Measurements from ENCODE around the gene CMC2.

The CMC2 gene

DNA sequence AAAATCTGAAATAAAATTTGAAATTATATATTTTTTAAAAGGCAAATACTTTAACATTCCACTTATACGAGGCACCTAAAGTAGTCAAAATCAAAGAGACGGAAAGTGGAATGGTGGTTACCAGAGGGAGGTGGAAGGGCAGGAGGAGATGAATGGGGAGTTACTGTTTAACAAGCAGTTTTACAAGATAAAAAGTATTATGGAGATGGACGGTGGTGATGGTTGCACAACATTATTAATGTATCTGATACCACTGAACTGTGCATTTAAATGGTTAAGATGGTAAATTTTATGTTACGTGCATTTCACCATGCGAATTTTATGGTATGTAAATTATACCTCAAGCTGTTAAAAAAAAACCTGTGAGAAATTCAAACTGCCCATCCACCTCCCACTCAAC, 5.4 kb downstream of the CMC2 start:
- DNase-seq, result no peak

DNA sequence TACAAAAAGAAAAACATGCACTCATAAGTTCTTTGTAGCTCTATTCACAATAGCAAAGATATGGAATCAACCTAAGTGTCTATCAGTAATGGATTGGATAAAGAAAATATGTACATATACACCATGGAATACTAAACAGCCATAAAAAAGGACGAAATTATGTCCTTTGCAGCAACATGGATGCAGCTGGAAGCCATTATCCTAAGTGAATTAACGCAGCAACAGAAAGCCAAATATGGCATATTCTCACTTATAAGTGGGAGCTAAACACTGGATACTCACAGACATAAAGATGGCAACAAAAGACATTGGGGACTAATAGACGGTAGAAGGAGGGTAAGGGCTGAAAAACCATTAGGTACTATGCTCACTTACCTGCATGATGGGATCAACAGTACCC, 5.8 kb downstream of the CMC2 start:
- DNase-seq, result no peak

GRCh38 chr16:80997964-80998620, 8.6 kb downstream of the CMC2 start:
- no peak for DNase-seq

- peak; percentile 44 for DNase-seq
Observed at GRCh38 chr16:80997139-80997798, 9.4 kb downstream of the CMC2 start.

- no peak for DNase-seq
Observed at GRCh38 chr16:80996688-80997138, 10.0 kb downstream of the CMC2 start.

- DNase-seq, result no peak
Observed at GRCh38 chr16:80994451-80994850, 12.2 kb downstream of the CMC2 start.

DNA sequence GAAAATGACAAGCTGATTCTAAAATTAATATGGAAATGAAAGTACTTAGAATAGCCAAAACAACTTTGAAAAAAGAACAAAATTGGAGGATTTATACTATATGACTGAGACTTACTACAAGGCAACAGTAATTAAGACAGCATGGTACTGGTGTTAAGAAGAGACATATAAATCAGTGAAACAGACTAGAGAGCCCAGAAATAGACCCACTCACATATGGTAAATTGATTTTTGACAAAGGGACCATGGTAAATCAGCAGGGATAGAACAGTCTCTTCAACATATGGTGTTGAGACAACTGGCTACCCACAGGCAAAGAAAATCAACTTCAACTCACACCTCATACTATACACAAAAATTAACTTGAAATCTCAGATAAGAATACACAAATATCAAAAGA, 12.9 kb downstream of the CMC2 start:
- DNase-seq, result no peak

DNA sequence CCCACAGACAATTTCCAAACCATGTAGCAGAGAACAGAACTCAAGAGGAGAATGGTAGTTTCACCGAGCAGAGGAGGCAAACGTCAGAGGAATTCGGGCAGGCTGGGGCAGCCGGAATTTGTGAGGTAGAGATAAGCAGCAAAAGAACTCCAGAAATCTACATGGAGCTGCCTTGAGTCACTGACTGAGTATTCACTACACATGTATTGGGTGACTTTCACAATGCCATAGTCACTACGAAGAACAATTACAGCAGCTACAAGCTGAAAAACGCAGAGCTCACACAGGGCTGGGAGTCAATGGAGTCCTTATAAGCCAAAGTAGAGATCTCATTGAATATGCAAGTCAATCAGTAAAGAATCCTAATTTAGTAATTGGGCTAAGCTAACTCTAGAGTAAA, 13.4 kb downstream of the CMC2 start:
- DNase-seq, result no peak

DNA sequence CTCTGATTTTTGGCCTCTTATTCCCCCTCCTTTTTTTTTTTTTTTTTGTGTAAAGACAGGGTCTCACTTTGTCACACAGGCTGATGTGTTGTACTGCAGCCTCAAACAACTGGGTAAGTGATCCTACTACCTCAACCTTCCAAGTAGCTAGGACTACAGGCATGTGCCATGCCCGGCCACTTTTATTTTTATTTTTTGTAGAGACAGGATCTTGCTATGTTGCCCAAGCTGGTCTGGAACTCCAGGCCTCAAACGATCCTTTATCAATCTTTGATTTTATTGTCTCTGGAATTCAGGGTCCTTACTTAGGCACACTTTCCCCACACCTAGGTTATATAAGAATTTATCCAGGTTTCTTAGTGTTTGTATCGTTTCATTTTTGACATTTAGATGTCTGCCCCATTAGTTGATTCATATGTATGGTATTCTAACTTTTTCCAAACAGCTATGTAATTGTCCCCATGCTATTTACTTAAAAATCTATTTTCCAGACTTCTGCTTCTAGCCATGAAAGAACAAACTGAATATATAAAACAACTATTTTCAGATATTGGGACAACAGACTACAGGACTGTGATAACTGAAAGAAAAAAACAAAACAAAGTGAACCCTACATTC, 13.9 kb downstream of the CMC2 start:
- DNase-seq, result no peak

DNA sequence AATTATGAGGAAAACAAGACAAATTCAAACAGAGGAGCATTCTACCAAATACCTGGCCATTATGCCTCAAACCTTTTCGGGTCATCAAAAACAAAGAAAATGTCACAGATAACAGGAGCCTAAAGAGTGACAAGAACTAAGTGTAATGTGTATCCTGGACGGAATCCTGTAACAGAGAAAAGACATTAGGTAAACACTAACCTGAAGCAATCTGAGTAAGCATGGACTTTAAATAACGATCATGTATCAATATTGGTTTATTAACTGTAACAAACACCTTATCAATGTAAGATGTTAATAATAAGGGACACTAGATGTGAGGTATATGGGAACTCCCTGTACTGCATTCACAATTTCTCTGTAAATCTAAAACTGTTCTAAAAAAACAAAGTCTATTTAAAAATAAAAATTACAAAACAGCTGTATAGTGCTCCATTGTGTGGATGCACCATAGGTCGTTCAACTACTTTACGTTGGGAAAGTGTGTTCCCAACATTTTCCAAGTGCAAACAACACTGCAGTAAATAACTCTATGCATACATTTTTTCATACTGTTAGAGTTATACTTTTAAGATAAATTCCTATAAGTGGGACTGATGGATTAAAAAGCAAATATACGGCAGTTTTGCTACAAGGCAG, 14.8 kb downstream of the CMC2 start:
- no peak for DNase-seq

- DNase-seq, result no peak
Observed at GRCh38 chr16:80990978-80991377, 15.7 kb downstream of the CMC2 start.

- DNase-seq, result no peak
Observed at GRCh38 chr16:80990577-80990976, 16.1 kb downstream of the CMC2 start.

- no peak for DNase-seq
Observed at GRCh38 chr16:80989801-80990200, 16.9 kb downstream of the CMC2 start.

DNA sequence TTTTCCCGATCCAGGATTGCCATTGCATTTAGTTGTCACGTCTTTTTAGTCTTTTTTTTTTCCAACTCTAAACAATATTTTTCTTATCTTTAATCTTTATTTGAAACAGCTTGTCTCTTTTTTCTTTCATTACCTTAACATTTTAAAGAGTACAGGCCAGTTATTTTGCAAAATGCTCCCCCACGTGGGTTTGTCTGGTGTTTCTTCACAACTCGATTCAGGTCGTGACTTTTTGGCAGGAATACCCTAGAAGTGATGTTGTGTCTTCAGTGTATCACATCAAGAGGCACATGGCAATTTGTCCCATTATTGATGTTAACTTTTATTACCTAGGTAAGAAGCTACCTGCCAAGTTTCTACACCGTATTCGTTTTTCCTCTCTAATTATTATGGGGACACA, 17.9 kb downstream of the CMC2 start:
- no peak for DNase-seq

- no peak for DNase-seq
Observed at GRCh38 chr16:80986557-80986956, 20.1 kb downstream of the CMC2 start.

DNA sequence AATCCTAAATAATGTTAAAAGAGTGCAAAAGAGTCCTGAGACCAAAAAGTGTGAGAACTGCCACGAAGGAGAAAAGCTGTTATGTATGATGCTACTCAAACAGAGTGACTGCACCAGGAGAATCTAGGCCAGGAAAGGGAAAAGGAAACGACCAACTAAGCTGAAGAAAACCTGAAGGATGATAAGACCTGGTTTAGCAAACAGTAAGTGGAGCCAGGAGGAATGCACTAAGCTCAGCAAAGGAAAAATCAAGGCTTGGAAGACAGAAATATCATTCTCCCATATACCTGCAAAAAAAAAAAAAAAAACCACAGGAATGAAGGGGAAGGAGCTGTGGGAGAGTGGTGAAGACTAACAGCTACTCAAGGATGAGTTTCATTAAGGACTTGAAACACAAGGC, 21.1 kb downstream of the CMC2 start:
- DNase-seq, result no peak

DNA sequence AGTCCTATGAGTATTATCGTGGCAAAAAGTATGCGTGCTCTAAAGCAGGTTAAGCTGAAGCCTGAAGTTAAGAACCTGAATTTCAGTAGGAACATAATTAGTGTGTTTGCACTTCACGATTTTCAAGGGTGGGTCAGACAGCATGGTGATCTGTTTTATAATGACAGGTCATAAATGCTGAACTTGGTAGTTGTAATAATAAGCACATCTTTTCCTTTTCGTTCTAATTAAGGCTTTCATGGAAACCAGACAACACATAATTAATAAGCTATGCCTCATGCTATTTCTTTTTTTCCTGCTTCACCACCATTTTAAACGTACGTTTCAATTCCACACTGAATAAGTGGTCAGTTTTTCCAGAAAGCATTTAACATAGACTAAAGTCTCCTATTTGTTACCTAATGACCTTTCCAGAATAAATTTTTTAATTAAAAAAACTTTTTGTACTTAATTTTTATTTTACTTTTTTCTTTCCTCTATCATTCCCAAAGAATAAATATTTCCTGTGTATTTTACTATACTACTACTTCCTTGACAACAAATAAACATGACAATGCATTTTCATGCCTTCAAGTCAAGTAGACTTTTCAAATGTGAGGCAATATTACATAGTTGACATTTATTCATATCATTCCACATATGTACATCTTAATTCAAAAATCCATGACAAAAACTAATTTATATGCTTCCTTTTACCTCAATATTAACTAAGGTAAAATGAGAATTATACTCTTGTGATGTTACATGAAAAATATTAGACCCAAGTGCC, 22.4 kb downstream of the CMC2 start:
- no peak for DNase-seq

- DNase-seq, result no peak
Observed at GRCh38 chr16:80982646-80983045, 24.0 kb downstream of the CMC2 start.

DNA sequence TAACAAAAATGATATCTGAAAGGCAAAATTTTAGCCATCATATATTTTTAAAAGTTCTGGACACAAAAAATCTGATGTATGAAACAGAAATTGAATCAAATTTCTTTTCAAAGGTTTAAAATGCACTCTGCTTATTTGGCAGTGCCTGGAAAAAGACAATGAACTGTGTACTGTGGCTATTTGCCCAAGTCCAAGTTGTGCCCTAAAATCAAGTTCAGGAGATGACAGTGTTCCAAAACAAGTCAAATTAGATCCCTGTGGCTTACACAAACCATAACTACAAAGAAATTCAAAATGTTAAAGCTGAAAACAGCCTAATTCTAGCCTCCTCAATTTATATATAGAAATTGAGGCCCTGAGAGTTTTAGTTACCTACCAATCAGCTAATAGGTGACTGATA, 25.6 kb downstream of the CMC2 start:
- no peak for DNase-seq

DNA sequence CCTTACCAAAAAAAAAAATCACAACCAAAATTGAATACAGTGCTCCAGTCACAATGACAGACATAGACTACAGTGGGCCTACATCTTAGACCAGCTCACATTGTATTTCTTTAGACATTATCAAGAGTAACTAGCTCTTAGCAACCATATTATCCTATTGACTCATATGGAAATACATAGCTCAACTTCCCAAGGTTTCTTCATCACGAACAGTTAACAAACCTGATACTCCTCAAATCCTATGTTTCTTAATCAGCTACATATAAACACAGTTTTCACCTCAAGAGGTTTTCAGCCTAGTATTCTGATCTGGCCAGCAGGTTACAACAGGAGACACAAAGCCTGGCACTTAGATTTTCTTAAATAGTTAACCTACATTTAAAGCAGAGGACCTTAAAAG, 29.7 kb downstream of the CMC2 start:
- no peak for DNase-seq

GRCh38 chr16:80974649-80975376, 31.9 kb downstream of the CMC2 start:
- DNase-seq, result no peak

DNA sequence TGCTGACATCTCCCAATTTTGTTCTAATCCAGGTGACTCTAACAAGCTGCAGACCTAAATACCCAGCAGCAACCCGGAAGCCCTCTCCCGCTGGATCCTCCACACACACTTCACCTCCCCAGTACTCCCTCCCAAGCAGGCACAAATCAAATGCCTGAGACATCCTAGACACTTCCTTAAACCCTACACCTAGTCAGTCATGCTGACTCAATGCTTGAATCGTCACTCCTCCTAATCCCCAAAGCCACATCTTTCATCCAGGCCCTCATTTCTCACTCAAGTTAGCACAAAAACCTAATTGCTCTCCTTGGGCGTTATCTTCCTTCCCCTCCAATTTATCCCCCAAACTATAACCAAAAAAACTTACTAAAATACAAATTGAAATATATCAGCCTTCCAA, 32.7 kb downstream of the CMC2 start:
- DNase-seq, result no peak

- DNase-seq, result no peak
Observed at GRCh38 chr16:80972611-80973010, 34.1 kb downstream of the CMC2 start.

Data from activated CD4-positive, alpha-beta T cell treated with anti-CD3 and anti-CD28 coated beads, Interleukin-2, Interleukin-6, amounts not matched to agents 100 ng/mL and 50 ng/mL, durations not matched to agents 16 hours and 8 hours (primary cell).